Fibroblast of lung (primary cell): ENCODE data around the gene MPP3. TPM values are rescaled to one million over a fixed set of nuclear protein-coding genes. Genes with fewer than 3 reads are reported as not detected.
A peak's percentile ranks its signal among the peaks of the same experiment; 100 is the strongest.

Experiments
- DNase-seq, 2 donors: peaks; one replicate each; pipeline versions ENCODE4 v3.0.0 to v3.0.0-alpha.2; 2010; ENCODE audit warnings: low read depth in 2 of 2
- H2AFZ ChIP-seq: 2 replicates; pipeline ENCODE4 v1.5.1; 2012; ENCODE audit warnings: low read length, control low read depth, inconsistent platforms
- H3K27ac ChIP-seq: 2 replicates; pipeline ENCODE4 v1.5.1; 2011; ENCODE audit warnings: low read length, control low read depth; ENCODE audit not compliant: insufficient read depth
- H3K27me3 ChIP-seq: 2 replicates; pipeline ENCODE4 v1.5.1; 2011; ENCODE audit warnings: mild to moderate bottlenecking, low read length; ENCODE audit not compliant: control insufficient read depth, insufficient read depth
- H3K36me3 ChIP-seq: 2 replicates; pipeline ENCODE4 v1.5.1; 2011; ENCODE audit warnings: low read length; ENCODE audit not compliant: control insufficient read depth, insufficient read depth
- H3K4me1 ChIP-seq: 2 replicates; pipeline ENCODE4 v1.5.1; 2011; ENCODE audit warnings: low read length; ENCODE audit not compliant: control insufficient read depth, insufficient read depth; ENCODE audit errors: extremely low read depth
- H3K4me2 ChIP-seq: 2 replicates; pipeline ENCODE4 v1.5.1; 2011; ENCODE audit warnings: low read length, control low read depth; ENCODE audit not compliant: insufficient read depth; ENCODE audit errors: extremely low read depth
- H3K4me3 ChIP-seq, 4 experiments: fragments of 200-600 bp in 1 of 4; sonication (generic) in 1 of 4; replicated peaks in 1 of 4; 2 replicates each; pipeline ENCODE4 v1.5.1; 2011 to 2016; ENCODE audit warnings: low read length in 4 of 4, low read depth in 3 of 4, mild to moderate bottlenecking in 3 of 4, control low read depth in 2 of 4, inconsistent platforms in 1 of 4, mixed read lengths in 1 of 4; ENCODE audit not compliant: insufficient read depth in 1 of 4; ENCODE audit errors: control extremely low read depth in 1 of 4
- H3K79me2 ChIP-seq: 2 replicates; pipeline ENCODE4 v1.5.1; 2012; ENCODE audit warnings: mild to moderate bottlenecking, low read length, inconsistent platforms; ENCODE audit not compliant: control insufficient read depth, insufficient read depth
- H3K9ac ChIP-seq: 2 replicates; pipeline ENCODE4 v1.5.1; 2011; ENCODE audit warnings: mild to moderate bottlenecking, low read length, control low read depth; ENCODE audit not compliant: insufficient read depth
- H3K9me3 ChIP-seq: 2 replicates; pipeline ENCODE4 v1.5.1; 2012; ENCODE audit warnings: low read depth, low read length; ENCODE audit not compliant: control insufficient read depth, insufficient read depth
- H4K20me1 ChIP-seq: 2 replicates; pipeline ENCODE4 v1.5.1; 2011; ENCODE audit warnings: low read length; ENCODE audit not compliant: control insufficient read depth, insufficient read depth; ENCODE audit errors: extremely low read depth
- EZH2 ChIP-seq: IDR thresholded peaks from 2 replicates; pipeline ENCODE4 v1.5.1; 2012; ENCODE audit warnings: low read length, control low read depth, mild to moderate bottlenecking; ENCODE audit errors: missing control alignments
- polyA plus RNA-seq, 2 donors: library from polyadenylated mRNA; depleted of rRNA in 1 of 2; stranded (reverse) in 1 of 2; unstranded in 1 of 2; fragments of >200 nt; gene quantifications; 2 replicates each; pipeline ENCODE4 v1.2.1, GENCODE V29; 2011 to 2012; ENCODE audit warnings: missing spikeins in 1 of 2
- total RNA-seq: library from RNA; depleted of rRNA; stranded (reverse); fragments of >200 nt; gene quantifications from 2 replicates; pipeline ENCODE4 v1.2.1, GENCODE V29; 2014
- TF ChIP-seq, protein P1 (sequence below), 2 donors: IDR thresholded peaks in 1 of 2; conservative IDR thresholded peaks in 1 of 2; 1 replicate in 1 of 2; 2 replicates in 1 of 2; pipeline ENCODE4 v1.5.1; 2011 to 2012; ENCODE audit warnings: low read length in 2 of 2, control low read depth in 1 of 2, inconsistent platforms in 1 of 2, low read depth in 1 of 2, mild to moderate bottlenecking in 1 of 2

The MPP3 gene
- total and polyA plus RNA-seq, 2 donors (not counting 1 experiment from before 2014, with no cell fraction given): 4.6 to 6.9 TPM

DNA sequence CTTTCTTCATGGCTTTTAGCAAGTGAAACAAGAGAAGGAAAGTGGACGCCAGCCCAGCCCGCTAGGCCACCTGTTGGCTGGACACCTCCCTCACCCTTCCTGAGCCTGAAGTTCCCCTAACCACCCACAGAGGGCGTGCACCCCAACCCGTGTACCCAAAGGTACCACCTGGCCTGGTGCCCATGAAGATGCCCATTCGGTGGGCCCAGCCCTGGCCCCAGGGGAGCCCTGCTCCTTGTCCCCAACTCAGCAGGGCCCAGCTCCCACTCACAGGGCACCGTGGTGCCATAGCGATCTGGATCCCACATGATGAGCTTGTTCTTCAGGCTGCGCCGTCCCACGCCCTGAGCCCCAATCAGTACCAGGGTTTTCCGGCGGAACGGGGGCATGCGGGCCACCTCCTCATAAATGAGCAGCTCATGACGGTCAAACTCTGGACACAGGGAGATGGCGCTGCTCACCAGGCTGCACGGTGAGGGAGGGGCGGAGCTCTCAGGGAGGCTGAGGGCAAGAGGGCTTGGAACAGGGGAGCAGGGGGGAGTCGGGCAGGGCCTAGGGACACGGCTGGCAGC, 47.6 kb upstream of the MPP3 start:
- Histone ChIP-seq H3K27me3 (no peaks in the 10 kb centered on the region), H3K9ac (no peak overlapping the region), H3K27ac (no peak overlapping the region), H2AFZ (no peak overlapping the region), H3K36me3 (no peaks in the 10 kb centered on the region), H3K4me1 (no peaks in the 10 kb centered on the region), H3K9me3 (no peaks in the 10 kb centered on the region), H3K4me2 (no peak overlapping the region), H3K79me2 (no peaks in the 10 kb centered on the region), H3K4me3 (no peak overlapping the region), H4K20me1 (no peaks in the 10 kb centered on the region)
- DNase-seq: peak in 1 of 2 donors; percentile 4
- TF ChIP-seq, protein P1, sequence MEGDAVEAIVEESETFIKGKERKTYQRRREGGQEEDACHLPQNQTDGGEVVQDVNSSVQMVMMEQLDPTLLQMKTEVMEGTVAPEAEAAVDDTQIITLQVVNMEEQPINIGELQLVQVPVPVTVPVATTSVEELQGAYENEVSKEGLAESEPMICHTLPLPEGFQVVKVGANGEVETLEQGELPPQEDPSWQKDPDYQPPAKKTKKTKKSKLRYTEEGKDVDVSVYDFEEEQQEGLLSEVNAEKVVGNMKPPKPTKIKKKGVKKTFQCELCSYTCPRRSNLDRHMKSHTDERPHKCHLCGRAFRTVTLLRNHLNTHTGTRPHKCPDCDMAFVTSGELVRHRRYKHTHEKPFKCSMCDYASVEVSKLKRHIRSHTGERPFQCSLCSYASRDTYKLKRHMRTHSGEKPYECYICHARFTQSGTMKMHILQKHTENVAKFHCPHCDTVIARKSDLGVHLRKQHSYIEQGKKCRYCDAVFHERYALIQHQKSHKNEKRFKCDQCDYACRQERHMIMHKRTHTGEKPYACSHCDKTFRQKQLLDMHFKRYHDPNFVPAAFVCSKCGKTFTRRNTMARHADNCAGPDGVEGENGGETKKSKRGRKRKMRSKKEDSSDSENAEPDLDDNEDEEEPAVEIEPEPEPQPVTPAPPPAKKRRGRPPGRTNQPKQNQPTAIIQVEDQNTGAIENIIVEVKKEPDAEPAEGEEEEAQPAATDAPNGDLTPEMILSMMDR (conservative IDR thresholded peaks at IDR 0.05 in 1 of 2, IDR thresholded peaks at IDR 0.05 in 1 of 2; ENCODE audit: low read depth in 1 of 2, low read length in 2 of 2): peak; percentile 46 to 67
- TF ChIP-seq EZH2: no peak

DNA sequence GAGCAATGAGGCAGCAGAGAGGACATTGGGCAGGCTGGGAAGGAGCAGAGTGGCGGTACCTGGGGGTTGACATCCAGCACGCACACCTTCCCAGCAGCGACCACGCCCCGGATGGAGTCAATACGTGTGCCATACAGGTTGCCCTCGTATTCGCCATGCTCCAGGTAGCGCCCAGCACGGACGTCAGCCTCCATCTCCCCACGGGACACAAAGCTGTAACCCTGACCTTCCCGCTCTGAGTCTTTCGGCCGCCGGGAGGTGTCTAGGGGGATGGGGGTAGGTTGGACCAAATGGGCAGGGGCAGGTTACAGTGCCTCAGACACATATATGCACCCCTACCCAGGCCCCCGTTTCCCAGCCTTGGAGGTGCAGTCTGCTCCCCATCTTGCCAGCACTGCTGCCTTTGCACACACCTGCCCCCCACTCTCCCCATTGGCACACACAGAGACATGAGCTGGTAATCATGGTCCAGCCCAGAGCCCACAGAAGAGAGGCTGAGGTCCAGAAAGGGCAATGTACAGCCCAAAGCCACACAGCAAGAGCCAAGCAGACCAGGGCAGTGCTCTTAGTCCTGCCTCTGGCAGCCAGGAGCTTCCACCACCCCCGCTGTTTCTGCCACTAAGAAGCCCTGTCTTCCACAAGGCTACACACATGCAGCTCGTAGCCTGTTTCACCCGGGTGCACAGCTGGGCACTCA, 46.9 kb upstream of the MPP3 start:
- no peaks in the 10 kb centered on the region for H4K20me1 ChIP-seq
- no peaks in the 10 kb centered on the region for H3K9me3 ChIP-seq
- H3K79me2 ChIP-seq: no peaks in the 10 kb centered on the region
- no peak overlapping the region for H3K27ac ChIP-seq
- H3K36me3 ChIP-seq: no peaks in the 10 kb centered on the region
- H3K4me3 ChIP-seq: no peak overlapping the region
- H3K4me2 ChIP-seq: no peak overlapping the region
- no peak overlapping the region for H2AFZ ChIP-seq
- no peaks in the 10 kb centered on the region for H3K27me3 ChIP-seq
- H3K4me1 ChIP-seq: no peaks in the 10 kb centered on the region
- H3K9ac ChIP-seq: no peak overlapping the region
- no peak for DNase-seq
- TF ChIP-seq, protein P1 (conservative IDR thresholded peaks at IDR 0.05 in 1 of 2, IDR thresholded peaks at IDR 0.05 in 1 of 2; ENCODE audit: low read depth in 1 of 2, low read length in 2 of 2): no peak
- TF ChIP-seq EZH2: no peak

DNA sequence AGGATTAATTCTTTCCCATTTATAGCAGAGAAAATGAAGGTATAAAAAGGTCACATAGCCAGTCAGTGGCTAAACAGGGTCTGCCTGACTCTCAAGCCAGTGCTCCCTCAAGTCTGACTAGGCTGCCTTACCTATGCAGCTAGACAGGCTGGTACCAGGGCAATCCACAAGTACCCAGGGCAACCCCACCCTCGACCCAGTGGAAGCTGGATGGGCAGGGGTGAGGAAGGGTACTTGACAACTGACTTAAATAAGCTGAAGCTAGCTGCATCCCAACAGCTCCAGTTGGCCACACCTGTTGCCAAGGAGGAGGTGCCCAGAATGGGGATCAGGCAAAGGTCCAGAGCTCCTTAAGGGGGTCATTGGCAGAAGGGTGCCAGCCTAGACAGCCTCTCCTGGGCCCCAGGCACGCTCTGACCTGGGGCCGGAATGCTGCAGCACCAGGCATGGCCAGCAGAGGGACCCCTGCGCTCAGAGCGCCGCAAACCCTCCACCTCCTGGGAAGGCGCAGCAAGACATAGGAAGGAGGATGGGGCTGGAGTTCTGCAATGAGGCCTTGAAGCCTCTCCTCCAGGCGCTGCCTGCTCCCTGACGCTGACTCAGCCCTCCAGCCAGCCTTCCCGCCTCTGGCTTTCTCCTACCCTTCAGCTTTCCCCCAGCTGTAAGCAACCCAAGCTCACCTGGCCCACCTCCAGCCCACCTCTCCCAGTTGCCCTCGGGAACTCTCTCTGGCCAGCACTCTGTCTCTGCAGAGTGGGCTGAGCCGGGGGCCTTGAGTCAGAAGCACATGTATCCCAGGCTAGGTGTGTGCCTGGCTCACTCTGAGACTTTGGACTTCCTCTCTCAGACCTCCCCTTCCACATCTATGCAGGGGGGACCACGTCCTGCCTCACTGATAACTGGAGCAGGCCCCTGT, 45.6 kb upstream of the MPP3 start:
- Histone ChIP-seq H3K27me3 (no peaks in the 10 kb centered on the region), H3K36me3 (no peaks in the 10 kb centered on the region), H4K20me1 (no peaks in the 10 kb centered on the region), H3K4me2 (no peak overlapping the region), H3K4me1 (no peaks in the 10 kb centered on the region), H3K27ac (no peak overlapping the region), H3K9me3 (no peaks in the 10 kb centered on the region), H2AFZ (peak overlapping the region; percentile 26), H3K79me2 (no peaks in the 10 kb centered on the region), H3K9ac (no peak overlapping the region), H3K4me3 (no peak overlapping the region)
- TF ChIP-seq EZH2: no peak
- TF ChIP-seq, protein P1 (conservative IDR thresholded peaks at IDR 0.05 in 1 of 2, IDR thresholded peaks at IDR 0.05 in 1 of 2; ENCODE audit: low read depth in 1 of 2, low read length in 2 of 2): peak; percentile 95 to 96
- peak; percentile 83 to 87 for DNase-seq
